Activated B cell treated with CpG ODN at 0.5 μM for 24 hours (primary cell): Measurements from ENCODE around the gene LRRC73. TPM values are rescaled to one million over a fixed set of nuclear protein-coding genes. Genes with fewer than 3 reads are reported as not detected.
"Not testable (repeated sequence)": the region's sequence is repeated elsewhere in the genome, so short reads cannot be mapped to it uniquely, and the experiment has no call there.

ENCODE experiments used
- ATAC-seq: fragments of 200-7000 bp; cut with Tn5 transposase; one replicate; pipeline ENCODE4 v1.10.0; 2021; ENCODE audit warnings: low read depth, mild to moderate bottlenecking, moderate library complexity
- CTCF ChIA-PET: fragments of 350-600 bp; sonication (Branson Sonifier 250); formaldehyde crosslinking; loops from one replicate; lab custom pipeline; 2021; ENCODE audit warnings: antibody characterized with exemption; lab: Charles Lee
- POLR2A ChIA-PET: fragments of 350-600 bp; sonication (Branson Sonifier 250); formaldehyde crosslinking; loops from one replicate; lab custom pipeline; 2021; ENCODE audit warnings: antibody characterized with exemption; lab: Charles Lee
- DNase-seq: peaks from one replicate; pipeline ENCODE4 v3.0.0; 2022
- H3K27ac Mint-ChIP-seq: one replicate; pipeline ENCODE4 v1.8.0; 2020; ENCODE audit warnings: mixed read lengths
- H3K27me3 Mint-ChIP-seq: one replicate; pipeline ENCODE4 v1.8.0; 2021; ENCODE audit warnings: mixed read lengths
- H3K36me3 Mint-ChIP-seq: one replicate; pipeline ENCODE4 v1.8.0; 2021; ENCODE audit warnings: low read depth, mixed read lengths
- H3K4me1 Mint-ChIP-seq: one replicate; pipeline ENCODE4 v1.8.0; 2021; ENCODE audit warnings: mixed read lengths
- H3K4me3 Mint-ChIP-seq: one replicate; pipeline ENCODE4 v1.8.0; 2020; ENCODE audit warnings: mild to moderate bottlenecking, mixed read lengths
- H3K9me3 Mint-ChIP-seq: one replicate; pipeline ENCODE4 v1.8.0; 2020; ENCODE audit warnings: mixed read lengths
- intact Hi-C: fragments of 100-400 bp; cut with micrococcal nuclease; formaldehyde crosslinking; loops from one replicate; pipeline ENCODE4 v1.15.1; 2024
- total RNA-seq: library from RNA; stranded (reverse); gene quantifications from 2 replicates; pipeline ENCODE4 v1.2.3, GENCODE V29; 2022
- TF ChIP-seq, protein P1 (sequence below): fragments of 200-600 bp; IDR thresholded peaks from one replicate; pipeline ENCODE4 v1.8.0; 2022; ENCODE audit warnings: antibody characterized with exemption, mild to moderate bottlenecking

LRRC73 gene
- total RNA-seq, 1 donor from 2014 or later: 0.31 TPM

DNA sequence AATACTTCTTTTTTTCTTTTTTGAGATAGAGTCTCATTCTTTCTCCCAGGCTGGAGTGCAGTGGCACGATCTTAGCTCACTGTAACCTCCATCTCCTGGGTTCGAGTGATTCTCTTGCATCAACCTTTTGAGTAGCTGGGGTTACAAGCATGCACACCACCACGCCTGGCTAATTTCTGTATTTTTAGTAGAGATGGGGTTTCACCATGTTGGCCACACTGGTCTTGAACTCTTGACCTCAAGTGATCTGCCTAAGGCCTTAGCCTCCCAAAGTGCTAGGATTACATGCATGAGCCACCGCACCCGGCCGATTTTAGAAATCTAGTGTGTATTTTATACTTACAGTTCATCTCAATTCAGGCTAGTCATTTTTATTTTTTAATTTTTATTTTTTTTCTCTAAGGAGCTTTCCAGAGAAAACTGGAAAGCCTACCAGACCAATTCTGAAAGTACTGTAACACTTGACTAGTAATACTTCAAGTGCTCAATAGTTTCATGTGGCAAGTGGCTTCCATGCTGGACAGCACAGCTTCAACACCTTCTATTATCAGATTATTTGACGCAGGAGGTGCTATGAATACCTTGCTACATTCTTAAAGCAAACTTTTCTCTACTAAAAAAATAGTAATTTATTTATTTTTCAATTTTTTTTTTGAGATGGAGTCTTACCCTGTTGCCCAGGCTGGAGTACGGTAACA lies 31.8 kb upstream of the LRRC73 start:
- Mint-ChIP-seq H3K36me3 (peaks cover 61% of the 10 kb centered on the region), H3K4me1 (peaks cover 8% of the 10 kb centered on the region), H3K27ac (peak overlapping the region; percentile 35), H3K4me3 (no peak overlapping the region), H3K27me3 (no peaks in the 10 kb centered on the region), H3K9me3 (no peaks in the 10 kb centered on the region)
- POLR2A ChIA-PET: no interaction called here
- intact Hi-C loops: no loop called here
- ATAC-seq (no peak), DNase-seq (no peak)
- TF ChIP-seq, protein P1, sequence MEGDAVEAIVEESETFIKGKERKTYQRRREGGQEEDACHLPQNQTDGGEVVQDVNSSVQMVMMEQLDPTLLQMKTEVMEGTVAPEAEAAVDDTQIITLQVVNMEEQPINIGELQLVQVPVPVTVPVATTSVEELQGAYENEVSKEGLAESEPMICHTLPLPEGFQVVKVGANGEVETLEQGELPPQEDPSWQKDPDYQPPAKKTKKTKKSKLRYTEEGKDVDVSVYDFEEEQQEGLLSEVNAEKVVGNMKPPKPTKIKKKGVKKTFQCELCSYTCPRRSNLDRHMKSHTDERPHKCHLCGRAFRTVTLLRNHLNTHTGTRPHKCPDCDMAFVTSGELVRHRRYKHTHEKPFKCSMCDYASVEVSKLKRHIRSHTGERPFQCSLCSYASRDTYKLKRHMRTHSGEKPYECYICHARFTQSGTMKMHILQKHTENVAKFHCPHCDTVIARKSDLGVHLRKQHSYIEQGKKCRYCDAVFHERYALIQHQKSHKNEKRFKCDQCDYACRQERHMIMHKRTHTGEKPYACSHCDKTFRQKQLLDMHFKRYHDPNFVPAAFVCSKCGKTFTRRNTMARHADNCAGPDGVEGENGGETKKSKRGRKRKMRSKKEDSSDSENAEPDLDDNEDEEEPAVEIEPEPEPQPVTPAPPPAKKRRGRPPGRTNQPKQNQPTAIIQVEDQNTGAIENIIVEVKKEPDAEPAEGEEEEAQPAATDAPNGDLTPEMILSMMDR: no peak
- CTCF ChIA-PET: no interaction called here

GRCh38 chr6:43540507-43540906 lies 30.4 kb upstream of the LRRC73 start:
- H3K4me3 Mint-ChIP-seq: no peak overlapping the region
- no peak overlapping the region for H3K27ac Mint-ChIP-seq
- H3K27me3 Mint-ChIP-seq: no peaks in the 10 kb centered on the region
- ATAC-seq: no peak
- peaks cover 50% of the 10 kb centered on the region for H3K36me3 Mint-ChIP-seq
- TF ChIP-seq, protein P1: no peak
- peaks cover 8% of the 10 kb centered on the region for H3K4me1 Mint-ChIP-seq
- POLR2A ChIA-PET: interaction anchor here (0.6 to 0.7 kb wide), 3 partner anchors 14 to 660 kb away, joined by 3 read pairs; no protein-coding TSS in a partner anchor
- H3K9me3 Mint-ChIP-seq: no peaks in the 10 kb centered on the region
- DNase-seq: no peak
- intact Hi-C loops: no loop called here
- CTCF ChIA-PET: no interaction called here

GRCh38 chr6:43539409-43539808 lies 29.3 kb upstream of the LRRC73 start:
- intact Hi-C loops, H3K4me1 Mint-ChIP-seq, DNase-seq, CTCF ChIA-PET, H3K27me3 Mint-ChIP-seq, POLR2A ChIA-PET, ATAC-seq, H3K9me3 Mint-ChIP-seq, H3K27ac Mint-ChIP-seq, H3K4me3 Mint-ChIP-seq: not testable (repeated sequence)
- peaks cover 45% of the 10 kb centered on the region for H3K36me3 Mint-ChIP-seq

- H3K27ac Mint-ChIP-seq, H3K9me3 Mint-ChIP-seq, H3K4me3 Mint-ChIP-seq, DNase-seq, intact Hi-C loops, H3K4me1 Mint-ChIP-seq, POLR2A ChIA-PET, ATAC-seq, H3K27me3 Mint-ChIP-seq, CTCF ChIA-PET: not testable (repeated sequence)
- peaks cover 44% of the 10 kb centered on the region for H3K36me3 Mint-ChIP-seq
Measured at GRCh38 chr6:43538986-43539385, 28.8 kb upstream of the LRRC73 start.

DNA sequence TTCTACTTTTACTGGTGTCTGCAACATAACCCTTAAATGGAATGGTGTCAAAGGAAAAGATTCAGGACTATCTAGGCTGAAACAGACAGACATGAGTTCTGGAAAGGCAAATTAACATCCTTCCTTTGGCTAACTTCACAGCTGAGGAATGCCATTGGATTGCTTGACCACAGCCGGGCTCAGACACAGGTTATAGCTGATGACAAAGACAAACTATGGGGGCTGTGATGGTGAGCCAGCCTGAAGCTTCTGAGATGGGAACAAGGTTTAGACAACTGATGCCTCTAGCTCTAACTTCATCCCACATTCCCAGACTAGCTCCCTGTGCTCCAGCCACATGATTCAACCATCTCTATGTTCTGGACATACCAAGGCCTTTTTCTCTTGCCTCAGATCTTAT lies 22.1 kb upstream of the LRRC73 start:
- ATAC-seq (no peak), DNase-seq (no peak)
- H3K4me3 Mint-ChIP-seq: no peak overlapping the region
- intact Hi-C loops: no loop called here
- no peak overlapping the region for H3K27ac Mint-ChIP-seq
- no peaks in the 10 kb centered on the region for H3K4me1 Mint-ChIP-seq
- CTCF ChIA-PET: no interaction called here
- H3K27me3 Mint-ChIP-seq: no peaks in the 10 kb centered on the region
- POLR2A ChIA-PET: no interaction called here
- TF ChIP-seq, protein P1: no peak
- no peaks in the 10 kb centered on the region for H3K9me3 Mint-ChIP-seq
- peaks cover 19% of the 10 kb centered on the region for H3K36me3 Mint-ChIP-seq

DNA sequence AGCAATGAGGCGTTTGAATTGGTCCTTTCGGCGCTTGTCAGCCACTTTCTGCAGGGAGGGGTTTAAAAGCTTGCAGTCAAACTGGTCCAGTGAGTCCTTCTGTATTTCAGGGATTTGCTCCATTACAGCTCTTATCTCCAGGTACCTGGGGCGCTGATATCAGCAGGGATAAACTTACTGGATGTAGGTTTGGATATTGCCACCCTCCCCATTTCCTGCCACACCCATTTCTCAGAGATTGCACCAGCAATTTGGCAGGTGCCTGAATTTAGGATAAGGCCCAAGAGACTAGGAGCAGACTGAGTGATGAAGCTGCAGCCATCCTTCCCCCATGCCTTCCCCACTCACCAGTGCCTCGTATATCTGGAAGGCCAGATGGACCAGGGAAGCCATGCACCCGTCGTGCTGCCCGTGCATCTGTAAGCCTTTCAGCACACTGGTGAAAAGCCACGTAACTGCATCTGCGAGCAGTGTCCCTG lies 14.4 kb upstream of the LRRC73 start:
- no peak overlapping the region for H3K27ac Mint-ChIP-seq
- no peak for DNase-seq
- ATAC-seq: no peak
- intact Hi-C loops: no loop called here
- POLR2A ChIA-PET: interaction anchor here (1.3 kb wide), 1 partner anchor 8 kb away, joined by 4 read pairs; the partner anchor contains the start of genes POLR1C and YIPF3
- CTCF ChIA-PET: no interaction called here
- no peaks in the 10 kb centered on the region for H3K4me1 Mint-ChIP-seq
- TF ChIP-seq, protein P1: no peak
- no peaks in the 10 kb centered on the region for H3K36me3 Mint-ChIP-seq
- no peak overlapping the region for H3K4me3 Mint-ChIP-seq
- no peaks in the 10 kb centered on the region for H3K27me3 Mint-ChIP-seq
- H3K9me3 Mint-ChIP-seq: no peaks in the 10 kb centered on the region
